ENCODE results near the gene SUPT5H. TPM values are rescaled to one million over a fixed set of nuclear protein-coding genes. Genes with fewer than 3 reads are reported as not detected.

SUPT5H gene
- 129 and 140 TPM in 2 replicates for total RNA-seq
- long read RNA-seq, partial matches to known transcripts: 0 of 1 reads
- long read RNA-seq, other reads (novel, unspliced or antisense): 1 of 1 reads

DNA sequence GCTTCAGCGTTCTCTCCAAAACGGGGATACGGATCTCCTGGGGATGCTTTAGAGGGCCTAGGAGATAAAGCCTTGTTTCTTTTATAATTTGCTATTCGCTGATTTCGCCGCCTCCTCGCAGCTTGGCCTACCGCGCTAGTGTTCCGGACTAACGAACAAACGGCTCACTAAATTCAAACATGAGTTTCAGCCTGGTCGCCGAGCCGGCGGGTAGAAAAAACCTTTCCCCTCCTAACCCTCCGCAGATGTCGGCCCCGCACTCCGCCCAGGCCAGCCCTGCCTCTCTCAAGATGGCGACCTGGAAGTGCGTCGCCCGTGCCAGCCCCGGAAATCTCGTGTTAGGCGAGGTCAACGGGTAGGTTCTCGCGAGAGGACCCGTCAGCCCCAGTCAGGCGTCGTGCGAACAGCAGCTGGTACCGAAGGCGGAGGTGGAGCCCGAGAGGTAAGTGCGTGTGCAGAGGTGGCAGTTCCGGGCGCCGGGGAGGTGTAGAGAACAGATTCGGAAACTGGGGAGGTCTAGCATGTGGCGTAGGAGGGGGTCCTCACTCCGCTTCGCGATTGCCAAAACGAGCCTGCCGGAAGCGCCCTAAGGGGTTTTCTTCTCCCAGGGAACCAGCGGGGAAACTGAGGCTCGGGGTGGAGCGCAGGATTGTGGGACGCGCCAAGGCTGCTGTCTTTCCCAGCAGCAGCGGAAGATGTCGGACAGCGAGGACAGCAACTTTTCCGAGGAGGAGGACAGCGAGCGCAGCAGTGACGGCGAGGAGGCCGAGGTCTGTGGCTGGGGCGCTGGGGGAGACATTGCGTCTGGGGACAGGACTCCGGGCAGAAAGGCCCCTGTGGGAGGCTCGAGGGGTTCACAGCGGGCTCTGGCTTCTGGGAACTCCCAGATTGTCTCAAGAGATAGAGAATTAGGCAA lies at the start of gene SUPT5H:
TSS of gene SUPT5H (plus strand) at position 387 of the 916 bp plus-strand sequence. CDS start at position 696, 309 bp downstream.
- TF ChIP-seq, protein P1, sequence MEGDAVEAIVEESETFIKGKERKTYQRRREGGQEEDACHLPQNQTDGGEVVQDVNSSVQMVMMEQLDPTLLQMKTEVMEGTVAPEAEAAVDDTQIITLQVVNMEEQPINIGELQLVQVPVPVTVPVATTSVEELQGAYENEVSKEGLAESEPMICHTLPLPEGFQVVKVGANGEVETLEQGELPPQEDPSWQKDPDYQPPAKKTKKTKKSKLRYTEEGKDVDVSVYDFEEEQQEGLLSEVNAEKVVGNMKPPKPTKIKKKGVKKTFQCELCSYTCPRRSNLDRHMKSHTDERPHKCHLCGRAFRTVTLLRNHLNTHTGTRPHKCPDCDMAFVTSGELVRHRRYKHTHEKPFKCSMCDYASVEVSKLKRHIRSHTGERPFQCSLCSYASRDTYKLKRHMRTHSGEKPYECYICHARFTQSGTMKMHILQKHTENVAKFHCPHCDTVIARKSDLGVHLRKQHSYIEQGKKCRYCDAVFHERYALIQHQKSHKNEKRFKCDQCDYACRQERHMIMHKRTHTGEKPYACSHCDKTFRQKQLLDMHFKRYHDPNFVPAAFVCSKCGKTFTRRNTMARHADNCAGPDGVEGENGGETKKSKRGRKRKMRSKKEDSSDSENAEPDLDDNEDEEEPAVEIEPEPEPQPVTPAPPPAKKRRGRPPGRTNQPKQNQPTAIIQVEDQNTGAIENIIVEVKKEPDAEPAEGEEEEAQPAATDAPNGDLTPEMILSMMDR (conservative IDR thresholded peaks at IDR 0.05): no peak
- Mint-ChIP-seq H3K4me3 (peak within 1 kb of the TSS; percentile 95), H3K27me3 (ENCODE audit: low read depth) (no peaks in the 10 kb centered on the region), H3K9me3 (no peaks in the 10 kb centered on the region), H3K4me1 (peaks cover 32% of the 10 kb centered on the region), H3K27ac (ENCODE audit: unreplicated experiment) (peak within 1 kb of the TSS; percentile 94), H3K36me3 (ENCODE audit: low read depth) (peaks cover 5% of the 10 kb centered on the region)
- DNase-seq (ENCODE audit: low read depth, low spot score): peak; percentile 89

DNA sequence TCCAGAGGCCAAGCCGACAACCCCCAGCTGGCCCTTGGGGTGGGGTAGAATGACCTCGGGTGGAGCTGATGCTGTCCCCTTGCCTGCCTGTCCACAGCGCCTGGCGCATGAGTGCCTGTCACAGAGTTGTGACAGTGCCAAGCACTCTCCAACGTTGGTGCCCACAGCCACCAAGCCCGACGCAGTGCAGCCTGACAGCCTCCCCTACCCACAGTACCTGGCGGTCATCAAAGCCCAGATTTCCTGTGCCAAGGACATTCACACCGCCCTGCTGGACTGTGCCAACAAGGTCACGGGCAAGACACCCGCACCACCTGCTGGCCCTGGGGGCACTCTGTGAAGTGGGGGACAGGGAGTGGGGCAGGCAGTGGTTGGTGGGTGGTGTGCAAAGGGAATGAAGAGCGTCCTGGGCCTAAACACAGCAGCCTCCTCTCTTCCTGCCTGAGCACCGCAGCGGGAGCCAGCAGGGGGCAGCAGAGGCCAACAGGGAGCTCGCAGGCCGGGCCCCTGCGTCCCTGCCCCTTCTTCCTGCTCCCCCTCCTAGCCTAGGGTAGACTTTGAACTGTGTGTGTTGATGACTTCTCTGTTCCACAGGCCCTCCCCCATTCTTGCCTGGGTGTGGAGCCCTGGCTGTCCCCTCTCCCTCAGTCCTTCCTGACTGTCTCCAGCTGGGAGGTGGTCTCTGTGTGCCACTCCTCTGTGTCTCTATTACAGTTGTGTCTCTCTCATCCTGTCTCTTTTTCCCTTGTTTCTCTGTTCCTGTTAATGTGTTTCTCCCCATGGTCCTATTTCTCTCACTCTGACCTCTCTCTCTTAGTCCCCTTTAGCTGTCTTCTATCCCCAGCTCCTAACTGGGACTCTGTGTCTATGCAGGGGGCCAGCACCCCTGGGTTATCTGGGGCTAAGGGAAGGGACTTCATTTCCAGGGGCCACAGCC lies 47.8 kb upstream of the SUPT5H start:
- no peaks in the 10 kb centered on the region for H3K27me3 Mint-ChIP-seq (ENCODE audit: low read depth)
- H3K4me1 Mint-ChIP-seq: peaks cover 23% of the 10 kb centered on the region
- peak overlapping the region; percentile 42 for H3K4me3 Mint-ChIP-seq
- TF ChIP-seq, protein P1 (conservative IDR thresholded peaks at IDR 0.05): peak; percentile 94
- H3K27ac Mint-ChIP-seq (ENCODE audit: unreplicated experiment): peak overlapping the region; percentile 59
- H3K36me3 Mint-ChIP-seq (ENCODE audit: low read depth): peaks cover 3% of the 10 kb centered on the region
- peak; percentile 88 for DNase-seq (ENCODE audit: low read depth, low spot score)
- H3K9me3 Mint-ChIP-seq: no peaks in the 10 kb centered on the region

DNA sequence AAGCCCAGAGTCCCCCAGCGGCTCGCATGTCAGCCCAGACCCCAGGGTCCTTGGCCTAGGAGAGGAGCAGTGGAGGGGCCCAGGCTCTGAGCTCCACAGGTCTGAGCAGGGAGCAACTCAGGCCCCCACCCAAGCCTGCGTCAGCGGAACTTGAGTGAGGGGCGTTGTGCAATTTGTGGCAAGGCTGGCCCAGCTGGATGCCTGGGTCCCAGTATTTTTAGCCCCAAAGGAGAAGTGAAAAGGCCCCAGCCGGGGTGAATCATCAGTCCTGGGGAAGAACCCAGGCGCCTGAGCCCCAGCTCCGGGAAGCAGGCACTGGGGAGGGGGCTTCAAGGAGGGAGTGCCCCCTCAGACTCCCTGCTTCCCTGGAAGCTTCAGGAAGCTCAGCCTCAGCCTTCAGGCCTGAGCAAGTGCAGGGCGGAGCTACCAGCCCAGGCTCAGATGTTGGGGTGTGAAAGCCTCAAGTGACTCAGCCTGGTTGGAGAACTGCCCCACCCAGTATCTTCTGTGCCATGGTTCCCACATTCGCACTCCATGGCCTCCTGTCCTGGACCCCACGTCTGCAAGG lies 47.0 kb upstream of the SUPT5H start:
- DNase-seq (ENCODE audit: low read depth, low spot score): no peak
- H3K27me3 Mint-ChIP-seq (ENCODE audit: low read depth): no peaks in the 10 kb centered on the region
- peaks cover 27% of the 10 kb centered on the region for H3K4me1 Mint-ChIP-seq
- TF ChIP-seq, protein P1 (conservative IDR thresholded peaks at IDR 0.05): no peak
- H3K4me3 Mint-ChIP-seq: no peak overlapping the region
- H3K27ac Mint-ChIP-seq (ENCODE audit: unreplicated experiment): no peak overlapping the region
- no peaks in the 10 kb centered on the region for H3K9me3 Mint-ChIP-seq
- peaks cover 3% of the 10 kb centered on the region for H3K36me3 Mint-ChIP-seq (ENCODE audit: low read depth)

DNA sequence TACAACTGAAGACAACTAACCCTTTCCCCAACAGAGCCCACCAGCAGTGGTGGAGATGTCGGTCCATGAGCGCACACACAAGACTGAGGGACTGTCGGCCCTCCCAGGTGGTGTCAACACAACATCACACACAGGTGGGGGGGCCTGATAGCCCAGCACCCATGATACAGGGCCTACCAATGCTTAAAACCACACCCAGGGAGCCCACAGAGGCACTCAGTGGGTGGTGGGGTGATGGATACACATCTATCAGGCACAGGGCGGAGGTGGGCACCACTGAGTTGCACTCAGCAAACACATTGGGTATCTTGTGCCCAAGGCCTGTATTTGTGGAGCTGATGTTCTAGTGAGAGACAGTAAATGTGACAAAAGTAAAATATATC lies 45.7 kb upstream of the SUPT5H start:
- Mint-ChIP-seq H3K4me1 (peaks cover 32% of the 10 kb centered on the region), H3K36me3 (ENCODE audit: low read depth) (peaks cover 3% of the 10 kb centered on the region), H3K9me3 (no peaks in the 10 kb centered on the region), H3K27ac (ENCODE audit: unreplicated experiment) (no peak overlapping the region), H3K27me3 (ENCODE audit: low read depth) (no peaks in the 10 kb centered on the region), H3K4me3 (peak overlapping the region; percentile 25)
- TF ChIP-seq, protein P1 (conservative IDR thresholded peaks at IDR 0.05): no peak
- no peak for DNase-seq (ENCODE audit: low read depth, low spot score)

DNA sequence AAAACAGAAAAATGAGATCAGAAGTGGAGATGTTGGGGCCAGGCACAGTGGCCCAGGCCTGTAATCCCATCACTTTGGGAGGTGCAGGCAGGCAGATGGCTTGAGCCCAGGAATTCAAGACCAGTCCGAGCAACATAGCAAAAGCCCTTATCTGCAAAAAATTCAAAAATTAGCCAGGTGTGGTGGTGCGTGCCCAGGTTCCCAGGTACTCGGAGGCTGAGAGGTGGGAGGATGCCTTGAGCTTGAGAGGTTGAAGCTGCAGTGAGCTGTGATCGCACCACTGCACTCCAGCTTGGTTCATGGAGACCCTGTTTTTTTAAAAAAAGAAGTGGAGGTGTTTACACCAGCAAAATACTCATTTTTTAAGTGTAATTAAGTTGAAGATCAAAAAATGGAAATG lies 45.3 kb upstream of the SUPT5H start:
- DNase-seq (ENCODE audit: low read depth, low spot score): no peak
- TF ChIP-seq, protein P1 (conservative IDR thresholded peaks at IDR 0.05): no peak
- Mint-ChIP-seq H3K9me3 (no peaks in the 10 kb centered on the region), H3K4me1 (peaks cover 32% of the 10 kb centered on the region), H3K36me3 (ENCODE audit: low read depth) (peaks cover 3% of the 10 kb centered on the region), H3K4me3 (peak overlapping the region; percentile 25), H3K27me3 (ENCODE audit: low read depth) (no peaks in the 10 kb centered on the region), H3K27ac (ENCODE audit: unreplicated experiment) (no peak overlapping the region)
